ENCODE measurements around the gene RELA. TPM values are rescaled to one million over a fixed set of nuclear protein-coding genes. Genes with fewer than 3 reads are reported as not detected.

RELA gene
- total and polyA plus RNA-seq, 2 of the 13 experiments (the other 11 are each of a cell fraction or from before 2014, with no cell fraction given) = 21.4 to 40.5 TPM

GRCh38 chr11:65709661-65710060, 46.9 kb upstream of the RELA start:
- in situ Hi-C loops (cut with HindIII; ENCODE audit: extremely low pct_ligation_motif_present, low pct_unique_long_range_greater_than_20kb) = loop anchor here (10.0 kb wide), 2 partner anchors 105 to 275 kb away; no protein-coding TSS in a partner anchor

GRCh38 chr11:65708451-65708850, 45.7 kb upstream of the RELA start:
- in situ Hi-C loops (cut with HindIII; ENCODE audit: extremely low pct_ligation_motif_present, low pct_unique_long_range_greater_than_20kb) = no loop called here
- intact Hi-C loops (cut with micrococcal nuclease; ENCODE audit: unreplicated experiment) = no loop called here

More at GRCh38 chr11:65709661-65710060, 46.9 kb upstream of the RELA start:
- Histone ChIP-seq H3K27me3 (ENCODE audit: control insufficient read depth in 1 of 2, insufficient read depth in 2 of 2, low read length in 2 of 2) (no peaks in the 10 kb centered on the region; a peak in 1 of 5 replicates), H2AFZ (ENCODE audit: low read length) (no peak overlapping the region), H3K4me2 (ENCODE audit: low read depth, low read length) (no peak overlapping the region), H4K20me1 (ENCODE audit: insufficient read depth, low read length) (no peaks in the 10 kb centered on the region), H3K4me3 (replicated peaks in 1 of 3; ENCODE audit: insufficient read depth in 1 of 3, low read depth in 2 of 3, low read length in 3 of 3) (no peak overlapping the region), H3K79me2 (ENCODE audit: insufficient read depth, low read length) (peaks cover 5% of the 10 kb centered on the region), H3K9ac (ENCODE audit: insufficient read depth, low read depth, low read length) (no peak overlapping the region), H3K4me1 (ENCODE audit: insufficient read depth, low read length) (peaks cover 27% of the 10 kb centered on the region), H3K9me3 (ENCODE audit: low read length) (no peaks in the 10 kb centered on the region), H3K36me3 (replicated peaks in 1 of 2; ENCODE audit: control insufficient read depth in 1 of 2, insufficient read depth in 2 of 2, low read length in 2 of 2) (peaks cover 6 to 17% of the 10 kb centered on the region in 2 experiments; a peak in 4 of 5 replicates), H3K27ac (ENCODE audit: extremely low read length, insufficient read depth, low read length) (no peak overlapping the region)
- BruUV-seq (replicated peaks) = no TSS peak
- ATAC-seq (no peak), DNase-seq (ENCODE audit: low spot score) (no peak), FAIRE-seq (no peak)
- intact Hi-C loops (cut with micrococcal nuclease; ENCODE audit: unreplicated experiment) = no loop called here
- CTCF ChIA-PET (ENCODE audit: low intra/inter-chr PET ratio, low total read pairs) = no interaction called here
- POLR2A ChIA-PET = no interaction called here
- TF ChIP-seq SRF (IDR thresholded peaks at IDR 0.05; ENCODE audit: low read depth, low read length) (peak; percentile 91), ZNF292 (CRISPR knock-in tag; IDR thresholded peaks at IDR 0.05; ENCODE audit: borderline replicate concordance, low read depth) (no peak)
- 59% methylated on average over 8 of the region's 8 CpGs for WGBS (ENCODE audit: low lambda C conversion rate)

More at GRCh38 chr11:65708451-65708850, 45.7 kb upstream of the RELA start:
- BruUV-seq (replicated peaks) = no TSS peak
- Histone ChIP-seq H2AFZ (ENCODE audit: low read length) (no peak overlapping the region), H4K20me1 (ENCODE audit: insufficient read depth, low read length) (no peaks in the 10 kb centered on the region), H3K4me1 (ENCODE audit: insufficient read depth, low read length) (peaks cover 26% of the 10 kb centered on the region), H3K9me3 (ENCODE audit: low read length) (no peaks in the 10 kb centered on the region), H3K27ac (ENCODE audit: extremely low read length, insufficient read depth, low read length) (no peak overlapping the region), H3K36me3 (replicated peaks in 1 of 2; ENCODE audit: control insufficient read depth in 1 of 2, insufficient read depth in 2 of 2, low read length in 2 of 2) (peaks cover 2 to 5% of the 10 kb centered on the region in 2 experiments; a peak in 3 of 5 replicates), H3K4me2 (ENCODE audit: low read depth, low read length) (no peak overlapping the region), H3K9ac (ENCODE audit: insufficient read depth, low read depth, low read length) (no peak overlapping the region), H3K4me3 (replicated peaks in 1 of 3; ENCODE audit: insufficient read depth in 1 of 3, low read depth in 2 of 3, low read length in 3 of 3) (no peak overlapping the region), H3K79me2 (ENCODE audit: insufficient read depth, low read length) (peaks cover 5% of the 10 kb centered on the region), H3K27me3 (ENCODE audit: control insufficient read depth in 1 of 2, insufficient read depth in 2 of 2, low read length in 2 of 2) (no peaks in the 10 kb centered on the region; a peak in 1 of 5 replicates)
- 44% methylated on average over 5 of the region's 5 CpGs for WGBS (ENCODE audit: low lambda C conversion rate)
- POLR2A ChIA-PET = no interaction called here
- TF ChIP-seq NFKBIZ (CRISPR knock-in tag; IDR thresholded peaks at IDR 0.05) = no peak
- DNase-seq (ENCODE audit: low spot score) (no peak), ATAC-seq (no peak), FAIRE-seq (no peak)
- CTCF ChIA-PET (ENCODE audit: low intra/inter-chr PET ratio, low total read pairs) = interaction anchor here (1.0 to 3.8 kb wide), 2 partner anchors 110 to 280 kb away, joined by 3 to 22 read pairs; no protein-coding TSS in a partner anchor

All from HepG2 (cell line).